ENCODE measurements around the gene KLHL35.

The KLHL35 gene

DNA sequence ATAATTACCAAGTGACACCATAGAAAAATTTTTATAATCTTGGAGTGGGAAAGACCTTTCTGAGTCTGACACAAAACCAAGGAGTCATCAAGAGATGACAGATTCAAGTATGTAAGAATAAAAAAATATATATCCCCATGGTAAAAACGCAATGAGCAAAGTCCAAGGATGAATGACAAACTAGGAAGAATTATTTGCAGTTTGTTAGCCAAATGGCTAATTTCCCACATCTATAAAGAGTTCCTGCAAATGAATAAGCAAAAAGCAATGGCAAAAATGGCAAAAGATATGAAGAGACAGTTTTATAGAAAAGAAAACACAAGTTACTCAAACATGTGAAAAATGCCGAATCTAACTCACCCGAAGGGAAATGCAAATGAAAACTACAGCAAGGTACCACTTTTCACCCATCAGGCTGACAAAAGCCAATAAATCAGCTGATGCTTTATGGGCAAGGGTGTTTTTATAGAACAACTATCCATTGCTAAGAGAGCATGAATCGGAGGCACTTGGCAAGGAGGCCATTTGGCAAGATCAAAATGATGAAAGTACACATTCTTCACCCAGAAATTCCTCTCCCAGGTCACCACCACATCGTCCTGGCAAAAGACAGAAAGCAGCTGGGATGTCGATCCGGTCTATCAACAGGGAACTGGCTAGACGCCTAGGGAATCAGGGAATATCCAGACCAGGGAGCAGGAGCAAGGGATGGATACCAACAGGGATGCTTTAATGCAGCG, 21.1 kb upstream of the KLHL35 start:
- DNase-seq (ENCODE audit: extremely low read depth, low read depth): peak; percentile 60
- TF ChIP-seq, protein P1, sequence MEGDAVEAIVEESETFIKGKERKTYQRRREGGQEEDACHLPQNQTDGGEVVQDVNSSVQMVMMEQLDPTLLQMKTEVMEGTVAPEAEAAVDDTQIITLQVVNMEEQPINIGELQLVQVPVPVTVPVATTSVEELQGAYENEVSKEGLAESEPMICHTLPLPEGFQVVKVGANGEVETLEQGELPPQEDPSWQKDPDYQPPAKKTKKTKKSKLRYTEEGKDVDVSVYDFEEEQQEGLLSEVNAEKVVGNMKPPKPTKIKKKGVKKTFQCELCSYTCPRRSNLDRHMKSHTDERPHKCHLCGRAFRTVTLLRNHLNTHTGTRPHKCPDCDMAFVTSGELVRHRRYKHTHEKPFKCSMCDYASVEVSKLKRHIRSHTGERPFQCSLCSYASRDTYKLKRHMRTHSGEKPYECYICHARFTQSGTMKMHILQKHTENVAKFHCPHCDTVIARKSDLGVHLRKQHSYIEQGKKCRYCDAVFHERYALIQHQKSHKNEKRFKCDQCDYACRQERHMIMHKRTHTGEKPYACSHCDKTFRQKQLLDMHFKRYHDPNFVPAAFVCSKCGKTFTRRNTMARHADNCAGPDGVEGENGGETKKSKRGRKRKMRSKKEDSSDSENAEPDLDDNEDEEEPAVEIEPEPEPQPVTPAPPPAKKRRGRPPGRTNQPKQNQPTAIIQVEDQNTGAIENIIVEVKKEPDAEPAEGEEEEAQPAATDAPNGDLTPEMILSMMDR (IDR thresholded peaks at IDR 0.05; ENCODE audit: low read depth, low read length): no peak

DNA sequence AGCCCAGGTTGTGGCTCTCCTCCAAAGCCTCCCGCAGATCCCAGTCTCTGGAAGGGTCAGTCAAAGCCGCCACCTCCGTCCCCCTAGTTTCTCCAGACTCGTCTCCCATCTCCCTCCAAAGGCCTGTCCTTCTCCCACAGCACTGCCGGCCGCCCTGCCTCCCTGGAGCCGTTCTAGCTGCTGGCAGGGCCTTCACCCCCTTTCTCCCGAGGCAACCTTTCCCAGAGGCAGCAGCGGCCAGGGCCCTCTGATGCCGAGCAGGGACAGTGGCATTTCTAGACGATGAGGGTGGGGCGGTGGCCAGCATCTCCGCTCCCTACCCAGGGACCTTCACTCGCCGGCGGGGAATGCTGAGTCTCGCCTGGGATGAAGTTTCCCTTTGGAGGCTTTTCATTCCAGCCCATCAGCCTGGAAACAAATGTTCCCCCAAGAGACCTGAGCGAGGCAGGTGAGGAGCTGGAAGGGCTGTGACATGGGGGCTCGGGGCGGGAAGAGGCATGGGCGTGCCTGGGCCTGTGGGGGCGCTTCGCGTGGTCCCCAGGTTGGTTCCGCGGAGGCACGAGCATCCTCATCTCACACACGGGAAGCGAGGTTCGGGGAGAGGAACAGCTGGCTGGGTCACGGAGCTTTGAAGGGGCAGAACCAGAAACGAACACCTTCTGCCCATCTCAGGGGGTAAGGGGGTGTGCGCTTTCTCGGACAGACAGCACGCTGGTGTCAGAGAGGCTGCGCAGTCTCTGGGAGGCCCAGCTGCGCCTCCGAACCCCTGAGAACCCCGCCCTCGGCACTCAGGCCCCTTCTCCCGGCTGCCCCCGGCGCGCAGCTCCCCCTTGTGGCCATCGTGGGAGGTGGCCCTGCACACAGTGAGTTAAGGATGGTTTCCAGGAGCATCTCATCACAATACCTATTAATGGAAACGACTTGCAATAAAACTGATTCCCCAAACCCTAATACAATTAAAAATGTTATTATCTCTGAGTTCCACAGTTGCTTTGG, 18.1 kb upstream of the KLHL35 start:
- TF ChIP-seq, protein P1 (IDR thresholded peaks at IDR 0.05; ENCODE audit: low read depth, low read length): peak; percentile 44
- DNase-seq (ENCODE audit: extremely low read depth, low read depth): no peak

DNA sequence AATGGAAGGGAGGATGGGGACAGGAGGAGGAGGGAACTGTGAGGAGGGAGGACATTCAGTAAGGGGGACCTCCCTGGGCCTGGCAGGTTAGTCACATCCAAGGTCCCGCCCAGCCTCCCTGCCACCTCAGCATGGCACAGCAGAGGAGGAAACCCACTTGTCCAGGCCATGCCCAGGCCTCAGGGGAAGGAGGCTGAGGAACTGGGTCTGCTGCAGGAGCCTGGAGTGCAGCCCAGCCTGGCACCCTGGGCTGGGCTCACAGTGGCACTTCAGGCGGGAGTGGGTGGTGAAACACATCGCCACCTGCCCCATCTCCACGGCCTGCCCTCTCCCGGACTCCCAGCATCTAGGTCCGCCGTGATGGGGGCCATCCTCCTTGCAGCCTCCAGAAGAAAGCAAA, 17.2 kb upstream of the KLHL35 start:
- no peak for DNase-seq (ENCODE audit: extremely low read depth, low read depth)
- TF ChIP-seq, protein P1 (IDR thresholded peaks at IDR 0.05; ENCODE audit: low read depth, low read length): no peak

DNA sequence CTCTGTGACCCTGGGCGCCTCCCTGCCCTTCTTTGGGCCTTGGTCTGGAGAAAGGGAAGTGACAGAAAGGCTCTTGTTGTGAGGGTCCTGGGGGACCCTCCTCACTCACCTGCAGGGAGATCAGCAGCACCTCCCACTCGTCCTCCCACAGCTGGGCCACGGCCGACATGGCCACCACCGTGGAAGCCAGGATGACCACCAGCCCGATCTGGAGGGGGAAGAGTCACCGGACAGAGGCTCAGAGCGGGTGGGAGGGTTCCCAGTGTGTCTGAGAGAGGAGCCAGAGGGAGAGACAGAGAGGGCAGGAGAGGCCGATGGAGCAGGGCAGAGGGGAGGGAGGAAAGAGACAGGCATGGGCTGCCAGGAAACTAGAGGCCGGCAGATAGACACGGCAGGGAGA, 16.8 kb upstream of the KLHL35 start:
- TF ChIP-seq, protein P1 (IDR thresholded peaks at IDR 0.05; ENCODE audit: low read depth, low read length): no peak
- DNase-seq (ENCODE audit: extremely low read depth, low read depth): no peak

DNA sequence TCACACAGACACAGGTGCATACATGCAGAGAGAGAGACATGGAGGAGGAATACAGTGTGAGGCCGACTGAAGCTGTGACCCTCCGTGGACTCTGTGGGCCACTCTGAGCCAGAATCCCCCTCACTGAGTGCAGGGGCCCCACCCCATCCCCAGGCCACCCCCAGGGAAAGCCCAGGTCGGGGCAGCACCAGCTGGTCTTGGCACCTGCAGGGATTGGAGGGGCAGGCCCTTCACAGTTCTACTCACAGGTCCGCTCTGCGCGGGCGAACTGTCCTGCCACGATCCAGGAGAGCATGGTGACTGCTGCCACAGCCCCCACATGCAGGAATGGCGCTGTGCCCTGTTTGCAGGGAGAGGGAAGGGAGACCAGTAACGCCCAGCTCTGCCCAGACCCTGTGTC, 16.3 kb upstream of the KLHL35 start:
- DNase-seq (ENCODE audit: extremely low read depth, low read depth): no peak
- TF ChIP-seq, protein P1 (IDR thresholded peaks at IDR 0.05; ENCODE audit: low read depth, low read length): no peak

DNA sequence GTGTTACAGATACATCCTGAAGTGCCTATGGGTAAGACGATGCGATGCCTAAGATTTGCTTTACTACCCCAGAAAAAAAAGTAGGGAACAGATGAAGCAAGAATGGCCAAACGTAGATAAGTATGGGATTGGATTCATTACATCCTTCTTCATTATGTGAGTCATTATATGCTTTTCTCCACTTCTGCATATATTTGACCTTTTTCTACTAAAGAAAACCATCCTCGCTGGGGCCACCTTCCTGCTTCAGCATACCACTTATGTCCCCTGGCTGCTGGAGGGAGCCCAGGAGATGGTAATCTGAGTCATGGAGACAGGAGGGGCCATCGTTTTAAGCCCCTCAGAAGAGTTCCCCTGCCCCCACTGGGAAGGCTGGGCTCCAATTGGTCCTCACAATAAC, 14.4 kb upstream of the KLHL35 start:
- DNase-seq (ENCODE audit: extremely low read depth, low read depth): no peak
- TF ChIP-seq, protein P1 (IDR thresholded peaks at IDR 0.05; ENCODE audit: low read depth, low read length): no peak
